Trophoblast cell (in vitro differentiated cells and primary cell): ENCODE results near the gene RIT1.
A peak's percentile ranks its signal among the peaks of the same experiment; 100 is the strongest.

Experiments used
- DNase-seq, 2 donors: peaks; one replicate each; pipeline ENCODE4 v3.0.0-alpha.2; 2016
- H2AFZ ChIP-seq: 2 replicates; pipeline ENCODE4 v1.6.1; 2013; ENCODE audit warnings: low read length, moderate library complexity, mild to moderate bottlenecking; ENCODE audit not compliant: insufficient read depth, poor library complexity
- H2AK5ac ChIP-seq: 2 replicates; pipeline ENCODE4 v1.6.1; 2013; ENCODE audit warnings: mild to moderate bottlenecking, low read length
- H2BK120ac ChIP-seq: 2 replicates; pipeline ENCODE4 v1.6.1; 2013; ENCODE audit warnings: low read length, mild to moderate bottlenecking, moderate library complexity; ENCODE audit not compliant: insufficient read depth, poor library complexity
- H2BK12ac ChIP-seq: 2 replicates; pipeline ENCODE4 v1.6.1; 2013; ENCODE audit warnings: mild to moderate bottlenecking, low read length, moderate library complexity
- H2BK5ac ChIP-seq: 2 replicates; pipeline ENCODE4 v1.6.1; 2013; ENCODE audit warnings: low read length, low read depth, moderate library complexity, mild to moderate bottlenecking; ENCODE audit not compliant: poor library complexity
- H3K14ac ChIP-seq: 2 replicates; pipeline ENCODE4 v1.6.1; 2013; ENCODE audit warnings: mild to moderate bottlenecking, low read length
- H3K18ac ChIP-seq: 2 replicates; pipeline ENCODE4 v1.6.1; 2013; ENCODE audit warnings: mild to moderate bottlenecking, low read length
- H3K23ac ChIP-seq: 2 replicates; pipeline ENCODE4 v1.6.1; 2013; ENCODE audit warnings: low read length
- H3K27ac ChIP-seq: 2 replicates; pipeline ENCODE4 v1.5.1; 2013; ENCODE audit warnings: low read depth, mild to moderate bottlenecking, inconsistent platforms, low read length, moderate library complexity
- H3K27me3 ChIP-seq: 2 replicates; pipeline ENCODE4 v1.6.1; 2013; ENCODE audit warnings: inconsistent platforms, mild to moderate bottlenecking, low read length, moderate library complexity; ENCODE audit not compliant: insufficient read depth
- H3K36me3 ChIP-seq, 2 experiments: 1 replicate in 1 of 2; 2 replicates in 1 of 2; pipeline ENCODE4 v1.6.1; 2013; ENCODE audit warnings: low read length in 2 of 2, mild to moderate bottlenecking in 2 of 2, moderate library complexity in 1 of 2; ENCODE audit not compliant: insufficient read depth in 2 of 2, control insufficient read depth in 1 of 2
- H3K4ac ChIP-seq: 2 replicates; pipeline ENCODE4 v1.6.1; 2013; ENCODE audit warnings: low read depth, mild to moderate bottlenecking, low read length, moderate library complexity
- H3K4me1 ChIP-seq, 2 experiments: 1 replicate in 1 of 2; 2 replicates in 1 of 2; pipeline ENCODE4 v1.6.1; 2013; ENCODE audit warnings: low read length in 2 of 2, mild to moderate bottlenecking in 2 of 2, moderate library complexity in 1 of 2; ENCODE audit not compliant: insufficient read depth in 2 of 2, control insufficient read depth in 1 of 2
- H3K4me2 ChIP-seq: 2 replicates; pipeline ENCODE4 v1.6.1; 2013; ENCODE audit warnings: inconsistent platforms, mild to moderate bottlenecking, low read length, moderate library complexity
- H3K4me3 ChIP-seq: 2 replicates; pipeline ENCODE4 v1.5.1; 2013; ENCODE audit warnings: mild to moderate bottlenecking, low read depth, low read length, inconsistent platforms
- H3K79me1 ChIP-seq: one replicate; pipeline ENCODE4 v1.6.1; 2013; ENCODE audit warnings: low read length
- H3K79me2 ChIP-seq: 2 replicates; pipeline ENCODE4 v1.6.1; 2013; ENCODE audit warnings: low read length, mild to moderate bottlenecking; ENCODE audit not compliant: control insufficient read depth, insufficient read depth, poor library complexity
- H3K9ac ChIP-seq: 2 replicates; pipeline ENCODE4 v1.6.1; 2013; ENCODE audit warnings: mild to moderate bottlenecking, low read length
- H3K9me3 ChIP-seq: 2 replicates; pipeline ENCODE4 v1.6.1; 2013; ENCODE audit warnings: low read depth, mild to moderate bottlenecking, control low read depth, inconsistent platforms, low read length; ENCODE audit not compliant: insufficient read depth
- H4K12ac ChIP-seq: 2 replicates; pipeline ENCODE4 v1.6.1; 2013; ENCODE audit warnings: low read depth, mild to moderate bottlenecking, low read length, moderate library complexity
- H4K8ac ChIP-seq: 2 replicates; pipeline ENCODE4 v1.6.1; 2013; ENCODE audit warnings: low read depth, mild to moderate bottlenecking, low read length, moderate library complexity
- H4K91ac ChIP-seq: one replicate; pipeline ENCODE4 v1.6.1; 2013; ENCODE audit warnings: low read depth, mild to moderate bottlenecking, low read length, moderate library complexity
- WGBS: extraction: QIAGEN DNeasy Blood & Tissue Kit; methylation state at CpG from one replicate; pipeline ENCODE4 v1.1.7; 2013; ENCODE audit warnings: missing lambda C conversion rate; ENCODE audit not compliant: insufficient read length, insufficient coverage; ENCODE audit errors: extremely low coverage; 5-methylcytosine and 5-hydroxymethylcytosine counted together

RIT1 gene

DNA sequence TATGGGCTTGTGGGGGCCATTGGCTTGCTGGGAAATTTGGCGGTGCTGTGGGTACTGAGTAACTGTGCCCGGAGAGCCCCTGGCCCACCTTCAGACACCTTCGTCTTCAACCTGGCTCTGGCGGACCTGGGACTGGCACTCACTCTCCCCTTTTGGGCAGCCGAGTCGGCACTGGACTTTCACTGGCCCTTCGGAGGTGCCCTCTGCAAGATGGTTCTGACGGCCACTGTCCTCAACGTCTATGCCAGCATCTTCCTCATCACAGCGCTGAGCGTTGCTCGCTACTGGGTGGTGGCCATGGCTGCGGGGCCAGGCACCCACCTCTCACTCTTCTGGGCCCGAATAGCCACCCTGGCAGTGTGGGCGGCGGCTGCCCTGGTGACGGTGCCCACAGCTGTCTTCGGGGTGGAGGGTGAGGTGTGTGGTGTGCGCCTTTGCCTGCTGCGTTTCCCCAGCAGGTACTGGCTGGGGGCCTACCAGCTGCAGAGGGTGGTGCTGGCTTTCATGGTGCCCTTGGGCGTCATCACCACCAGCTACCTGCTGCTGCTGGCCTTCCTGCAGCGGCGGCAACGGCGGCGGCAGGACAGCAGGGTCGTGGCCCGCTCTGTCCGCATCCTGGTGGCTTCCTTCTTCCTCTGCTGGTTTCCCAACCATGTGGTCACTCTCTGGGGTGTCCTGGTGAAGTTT, 30.8 kb upstream of the RIT1 start:
- no peak overlapping the region for H3K4me3 ChIP-seq
- H3K14ac ChIP-seq = no peak overlapping the region
- H4K91ac ChIP-seq = no peak overlapping the region
- H3K18ac ChIP-seq = no peak overlapping the region
- peaks cover 4 to 11% of the 10 kb centered on the region in 2 experiments for H3K36me3 ChIP-seq
- H2BK5ac ChIP-seq = no peak overlapping the region
- WGBS = no CpG with 5 or more reads among the region's 29 CpGs
- no peak overlapping the region for H3K4me2 ChIP-seq
- H3K27ac ChIP-seq = no peak overlapping the region
- no peaks in the 10 kb centered on the region for H3K27me3 ChIP-seq
- no peak overlapping the region for H3K4ac ChIP-seq
- H3K23ac ChIP-seq = no peak overlapping the region
- no peak overlapping the region for H4K8ac ChIP-seq
- H2BK120ac ChIP-seq = no peak overlapping the region
- H2AFZ ChIP-seq = no peak overlapping the region
- no peaks in the 10 kb centered on the region for H3K4me1 ChIP-seq
- no peak overlapping the region for H2BK12ac ChIP-seq
- no peak overlapping the region for H3K9ac ChIP-seq
- H4K12ac ChIP-seq = no peak overlapping the region
- no peaks in the 10 kb centered on the region for H3K9me3 ChIP-seq
- no peak overlapping the region for H2AK5ac ChIP-seq
- no peaks in the 10 kb centered on the region for H3K79me1 ChIP-seq
- H3K79me2 ChIP-seq = no peaks in the 10 kb centered on the region
- DNase-seq = no peak

DNA sequence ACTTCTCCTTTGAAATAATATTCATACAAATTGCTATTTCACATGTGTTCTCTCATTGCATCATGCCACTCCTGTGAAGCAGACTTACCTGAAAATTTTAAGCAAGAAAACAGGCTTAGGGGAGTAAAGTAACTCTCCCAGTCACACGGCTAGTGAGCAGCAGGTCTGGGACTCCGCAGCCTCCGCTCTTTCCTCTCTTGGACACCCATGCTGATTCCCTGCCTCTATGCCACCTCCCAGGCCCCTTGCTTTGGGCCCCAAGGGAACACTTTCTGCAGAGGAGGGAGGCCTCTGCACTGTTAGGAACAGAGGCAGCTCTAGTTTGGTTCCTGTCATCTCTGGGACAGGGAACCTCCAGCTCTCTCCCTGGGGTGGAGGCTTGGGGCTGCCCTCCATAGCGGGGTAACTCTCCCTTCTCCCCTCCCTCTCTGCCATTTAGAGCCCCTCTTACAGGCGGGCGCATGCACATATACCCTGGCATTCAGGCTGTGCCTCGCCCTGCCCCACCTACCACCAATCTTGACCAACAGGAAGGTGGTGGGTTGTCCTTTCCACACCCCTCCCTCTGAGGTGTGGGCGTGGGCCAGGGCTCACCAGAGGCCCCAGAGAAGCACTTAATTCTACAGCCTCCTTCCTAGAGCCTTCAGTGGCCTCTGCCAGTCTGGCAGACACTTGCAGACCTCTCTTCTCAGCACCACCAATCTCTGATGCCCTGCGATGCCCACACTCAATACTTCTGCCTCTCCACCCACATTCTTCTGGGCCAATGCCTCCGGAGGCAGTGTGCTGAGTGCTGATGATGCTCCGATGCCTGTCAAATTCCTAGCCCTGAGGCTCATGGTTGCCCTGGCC, 30.1 kb upstream of the RIT1 start, which contains the start of gene RXFP4:
RXFP4 (plus strand) TSS at position 646 of the 852 bp plus-strand sequence; CDS start at position 718, 72 bp downstream.
- Histone ChIP-seq H3K23ac (no peak within 1 kb of the TSS), H3K4me1 (no peaks in the 10 kb centered on the region), H3K27ac (no peak within 1 kb of the TSS), H3K4ac (no peak within 1 kb of the TSS), H3K9ac (peak within 1 kb of the TSS; percentile 12), H2AK5ac (no peak within 1 kb of the TSS), H3K14ac (no peak within 1 kb of the TSS), H3K36me3 (peaks cover 2 to 4% of the 10 kb centered on the region in 2 experiments), H4K12ac (no peak within 1 kb of the TSS), H3K4me2 (no peak within 1 kb of the TSS), H2BK120ac (no peak within 1 kb of the TSS), H3K79me2 (no peaks in the 10 kb centered on the region), H2AFZ (peak within 1 kb of the TSS; percentile 4), H2BK5ac (no peak within 1 kb of the TSS), H3K18ac (no peak within 1 kb of the TSS), H3K4me3 (no peak within 1 kb of the TSS), H4K91ac (no peak within 1 kb of the TSS), H3K9me3 (no peaks in the 10 kb centered on the region), H3K27me3 (no peaks in the 10 kb centered on the region), H3K79me1 (no peaks in the 10 kb centered on the region), H4K8ac (peak within 1 kb of the TSS; percentile 39), H2BK12ac (no peak within 1 kb of the TSS)
- no CpG with 5 or more reads among the region's 11 CpGs for WGBS
- no peak for DNase-seq

DNA sequence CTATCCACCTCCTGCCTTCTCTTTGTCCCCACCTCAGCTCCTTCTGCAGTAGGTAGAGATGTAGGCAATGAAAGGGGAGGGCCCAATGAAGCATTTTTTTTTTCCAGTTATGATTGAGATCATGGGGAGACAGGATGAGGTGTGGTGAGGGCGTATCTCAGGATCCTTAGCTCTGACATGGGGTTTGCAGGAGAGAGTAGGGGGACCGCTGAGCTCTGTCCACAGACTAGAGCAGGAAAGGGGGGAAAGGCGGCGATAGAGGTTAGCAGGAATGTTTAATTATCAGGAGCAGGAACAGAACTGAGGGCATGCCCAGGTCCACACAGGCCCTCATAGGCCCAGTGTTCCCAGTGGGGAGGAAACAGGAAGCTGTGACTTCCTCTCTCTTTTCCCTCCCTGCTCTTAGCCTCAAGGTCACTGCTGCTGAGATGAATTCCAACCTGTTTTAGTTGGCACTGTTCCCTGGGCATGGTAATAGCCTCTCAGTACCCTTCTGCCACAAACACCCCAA, 29.4 kb upstream of the RIT1 start:
- no peak overlapping the region for H2BK120ac ChIP-seq
- H4K12ac ChIP-seq = no peak overlapping the region
- H3K27me3 ChIP-seq = no peaks in the 10 kb centered on the region
- no peak overlapping the region for H3K4me2 ChIP-seq
- H3K4ac ChIP-seq = no peak overlapping the region
- peak overlapping the region; percentile 12 for H3K9ac ChIP-seq
- no peaks in the 10 kb centered on the region for H3K9me3 ChIP-seq
- no peak overlapping the region for H4K91ac ChIP-seq
- H2BK12ac ChIP-seq = no peak overlapping the region
- no peaks in the 10 kb centered on the region for H3K79me2 ChIP-seq
- H4K8ac ChIP-seq = peak overlapping the region; percentile 39
- H3K79me1 ChIP-seq = no peaks in the 10 kb centered on the region
- H3K14ac ChIP-seq = no peak overlapping the region
- H2AK5ac ChIP-seq = no peak overlapping the region
- no peak overlapping the region for H2BK5ac ChIP-seq
- H3K4me1 ChIP-seq = no peaks in the 10 kb centered on the region
- no peak overlapping the region for H3K4me3 ChIP-seq
- no peak overlapping the region for H2AFZ ChIP-seq
- no peak overlapping the region for H3K23ac ChIP-seq
- DNase-seq = no peak
- H3K36me3 ChIP-seq = no peaks in the 10 kb centered on the region
- no CpG with 5 or more reads among the region's 4 CpGs for WGBS
- no peak overlapping the region for H3K27ac ChIP-seq
- H3K18ac ChIP-seq = no peak overlapping the region

GRCh38 chr1:155938220-155938627, 27.1 kb upstream of the RIT1 start:
- Histone ChIP-seq H3K36me3 (peaks cover 3 to 4% of the 10 kb centered on the region in 2 experiments), H3K14ac (no peak overlapping the region), H3K79me1 (peaks cover 6% of the 10 kb centered on the region), H3K18ac (no peak overlapping the region), H3K27ac (no peak overlapping the region), H3K4me1 (peaks cover 4 to 5% of the 10 kb centered on the region in 2 experiments), H2BK120ac (no peak overlapping the region), H2BK5ac (no peak overlapping the region), H2AFZ (no peak overlapping the region), H3K4me3 (no peak overlapping the region), H2AK5ac (no peak overlapping the region), H3K9ac (no peak overlapping the region), H2BK12ac (no peak overlapping the region), H3K79me2 (peaks cover 8% of the 10 kb centered on the region), H4K12ac (no peak overlapping the region), H3K4ac (no peak overlapping the region), H4K8ac (no peak overlapping the region), H3K4me2 (no peak overlapping the region), H3K23ac (no peak overlapping the region), H3K9me3 (no peaks in the 10 kb centered on the region), H4K91ac (no peak overlapping the region), H3K27me3 (no peaks in the 10 kb centered on the region)
- peak; percentile 35 to 75 for DNase-seq
- no CpG with 5 or more reads among the region's 1 CpG for WGBS
